Right kidney (tissue), 9 donors: ENCODE data around the gene NEUROG1.

Experiments used
- DNase-seq: peaks from one replicate; pipeline ENCODE4 v3.0.0-alpha.2; 2016
- long read RNA-seq, 8 donors: transcript quantifications; one replicate each; lab custom pipeline, GENCODE V29; 2026

Gene NEUROG1
- long read RNA-seq, donor 1: 0 reads
- long read RNA-seq, donor 2: 0 reads
- long read RNA-seq, donor 3: 0 reads
- long read RNA-seq, donor 4: 0 reads
- long read RNA-seq, donor 5: 0 reads
- long read RNA-seq, donor 6: 0 reads
- long read RNA-seq, donor 7: 0 reads
- long read RNA-seq, donor 8: 0 reads

GRCh38 chr5:135535820-135536801 is at the start of gene NEUROG1:
NEUROG1 (minus strand) TSS chr5:135535964; CDS start chr5:135535690, 274 bp downstream.
- peak; percentile 45 for DNase-seq

- no peak for DNase-seq
Measured at GRCh38 chr5:135584918-135585317, 49.2 kb upstream of the NEUROG1 start.

GRCh38 chr5:135584276-135584675 is 48.5 kb upstream of the NEUROG1 start:
- no peak for DNase-seq

- no peak for DNase-seq
Measured at GRCh38 chr5:135582099-135582781, 46.5 kb upstream of the NEUROG1 start.

- peak; percentile 74 for DNase-seq
Measured at GRCh38 chr5:135578685-135579341, 43.0 kb upstream of the NEUROG1 start, which contains the start of gene CXCL14. CXCL14 (minus strand) TSS chr5:135578991; CDS start chr5:135578778, 213 bp downstream.

- no peak for DNase-seq
Measured at GRCh38 chr5:135578305-135578684, 42.5 kb upstream of the NEUROG1 start.

GRCh38 chr5:135577421-135577820 is 41.7 kb upstream of the NEUROG1 start:
- no peak for DNase-seq

- DNase-seq: no peak
Measured at GRCh38 chr5:135576075-135576599, 40.4 kb upstream of the NEUROG1 start.

- no peak for DNase-seq
Measured at GRCh38 chr5:135574493-135574892, 38.7 kb upstream of the NEUROG1 start.

- no peak for DNase-seq
Measured at GRCh38 chr5:135571902-135572301, 36.1 kb upstream of the NEUROG1 start.

- DNase-seq: no peak
Measured at GRCh38 chr5:135571066-135571609, 35.4 kb upstream of the NEUROG1 start.

GRCh38 chr5:135570453-135570764 is 34.6 kb upstream of the NEUROG1 start:
- no peak for DNase-seq

- DNase-seq: no peak
Measured at GRCh38 chr5:135569755-135570452, 34.1 kb upstream of the NEUROG1 start.

GRCh38 chr5:135568923-135569360 is 33.2 kb upstream of the NEUROG1 start:
- no peak for DNase-seq

GRCh38 chr5:135568246-135568645 is 32.5 kb upstream of the NEUROG1 start:
- no peak for DNase-seq

GRCh38 chr5:135567661-135568060 is 31.9 kb upstream of the NEUROG1 start:
- DNase-seq: no peak

- DNase-seq: no peak
Measured at GRCh38 chr5:135566422-135567400, 30.9 kb upstream of the NEUROG1 start.

GRCh38 chr5:135565725-135566421 is 30.1 kb upstream of the NEUROG1 start:
- DNase-seq: no peak

GRCh38 chr5:135565266-135565665 is 29.5 kb upstream of the NEUROG1 start:
- DNase-seq: no peak
